Fibroblast of lung (primary cell): ENCODE measurements around the gene INMT.

Experiments used
- CTCF ChIP-seq, 2 donors: IDR thresholded peaks in 1 of 2; conservative IDR thresholded peaks in 1 of 2; 1 replicate in 1 of 2; 2 replicates in 1 of 2; pipeline ENCODE4 v1.5.1; 2011 to 2012; ENCODE audit warnings: low read length in 2 of 2, control low read depth in 1 of 2, inconsistent platforms in 1 of 2, low read depth in 1 of 2, mild to moderate bottlenecking in 1 of 2
- EZH2 ChIP-seq: IDR thresholded peaks from 2 replicates; pipeline ENCODE4 v1.5.1; 2012; ENCODE audit warnings: low read length, control low read depth, mild to moderate bottlenecking; ENCODE audit errors: missing control alignments

GRCh38 chr7:30750010-30750409 lies 1.9 kb upstream of the INMT start:
- no peak for TF ChIP-seq EZH2
- no peak for TF ChIP-seq CTCF (conservative IDR thresholded peaks at IDR 0.05 in 1 of 2, IDR thresholded peaks at IDR 0.05 in 1 of 2; ENCODE audit: low read depth in 1 of 2, low read length in 2 of 2)
